NOMO-1 treated with DMSO at 0.1 percent for 48 hours (cell line): ENCODE results near the gene TRIM43.
"Not testable (repeated sequence)": the region's sequence is repeated elsewhere in the genome, so short reads cannot be mapped to it uniquely, and the experiment has no call there.

Source experiments
- DNase-seq: peaks from one replicate; lab custom pipeline; 2025; ENCODE audit not compliant: unreplicated experiment; lab: John Stamatoyannopoulos, UW

The TRIM43 gene

DNA sequence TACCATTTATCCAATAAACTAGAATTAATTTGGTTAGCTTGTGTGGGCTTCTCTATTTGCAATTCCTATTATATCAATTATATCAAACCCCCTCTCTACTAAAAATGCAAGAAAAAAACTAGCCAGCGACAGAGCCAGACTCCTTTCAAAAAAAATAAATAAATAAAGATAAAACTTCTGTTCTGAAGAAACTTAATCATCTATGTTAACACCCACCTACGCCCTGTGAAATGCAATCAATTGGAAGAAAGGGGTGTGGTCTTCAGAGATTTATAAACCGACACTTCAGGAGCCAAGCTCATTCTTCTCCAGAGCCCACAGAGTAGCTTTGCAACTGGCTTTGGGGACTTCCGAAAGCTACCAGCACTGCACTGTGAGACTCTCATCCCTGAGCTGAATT, at the start of gene TRIM43:
TSS of gene TRIM43 (plus strand) at position 301 of the 400 bp plus-strand sequence. CDS start 2,023 bp downstream, outside the sequence.
- DNase-seq: not testable (repeated sequence)

- no peak for DNase-seq
These were observed 40.7 kb upstream of the TRIM43 start for GRCh38 chr2:95551055-95551568.

- DNase-seq: no peak
These were observed 38.9 kb upstream of the TRIM43 start for GRCh38 chr2:95552911-95553310.

- no peak for DNase-seq
These were observed 22.6 kb upstream of the TRIM43 start for GRCh38 chr2:95569170-95569569.

DNA sequence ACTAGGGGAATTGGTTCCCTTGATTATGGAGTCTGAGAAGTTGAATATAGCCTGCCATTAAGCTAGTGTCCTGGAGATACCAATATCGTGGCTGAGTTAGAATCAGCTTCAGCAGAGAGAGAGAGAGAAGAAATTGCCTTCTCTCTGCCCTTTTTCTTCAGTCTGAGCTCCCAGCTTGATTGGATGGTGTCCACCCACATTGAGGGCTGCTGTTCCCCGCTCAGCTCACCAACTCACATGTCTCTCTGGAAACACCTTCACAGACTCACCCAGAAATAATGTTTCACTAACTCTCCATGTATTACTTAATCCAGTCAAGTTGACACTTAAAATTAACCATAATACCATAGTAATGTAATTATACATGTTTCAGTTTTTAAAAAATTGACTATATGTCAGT, 17.9 kb upstream of the TRIM43 start:
- no peak for DNase-seq

- DNase-seq: no peak
These were observed 17.3 kb upstream of the TRIM43 start for GRCh38 chr2:95574506-95574905.

- DNase-seq: no peak
These were observed 15.9 kb upstream of the TRIM43 start for GRCh38 chr2:95575857-95576256.

GRCh38 chr2:95578539-95578938, 13.3 kb upstream of the TRIM43 start:
- DNase-seq: no peak

- DNase-seq: not testable (repeated sequence)
These were observed 8.3 kb upstream of the TRIM43 start for GRCh38 chr2:95583545-95583944.

GRCh38 chr2:95584321-95584720, 7.5 kb upstream of the TRIM43 start:
- DNase-seq: not testable (repeated sequence)

- not testable (repeated sequence) for DNase-seq
These were observed 1.8 kb upstream of the TRIM43 start for GRCh38 chr2:95589777-95590536.

GRCh38 chr2:95592973-95593372, 1.2 kb downstream of the TRIM43 start:
- DNase-seq: not testable (repeated sequence)

GRCh38 chr2:95595012-95595411, 3.2 kb downstream of the TRIM43 start:
- not testable (repeated sequence) for DNase-seq

- not testable (repeated sequence) for DNase-seq
These were observed 9.5 kb downstream of the TRIM43 start for GRCh38 chr2:95601301-95601700.

- DNase-seq: not testable (repeated sequence)
These were observed 10.3 kb downstream of the TRIM43 start for GRCh38 chr2:95602146-95602545.

DNA sequence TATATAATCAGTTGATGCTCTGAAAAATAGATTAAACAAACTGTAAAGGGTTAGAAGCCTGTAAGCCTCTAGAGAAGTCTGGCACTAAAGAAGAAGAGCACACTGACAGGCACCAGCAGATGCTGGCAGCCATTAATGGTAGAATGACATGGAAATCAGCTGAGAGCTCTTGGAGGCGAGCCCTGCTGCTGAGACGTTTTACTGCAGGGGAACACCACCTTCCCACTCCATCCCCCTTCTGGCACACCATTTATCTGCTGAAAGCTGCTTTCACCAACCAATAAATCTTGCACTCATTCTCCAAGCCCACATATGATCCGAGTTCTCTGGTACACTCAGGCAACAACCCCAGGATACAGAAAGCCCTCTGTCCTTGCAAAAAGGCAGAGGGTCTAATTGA, 16.6 kb downstream of the TRIM43 start:
- not testable (repeated sequence) for DNase-seq

GRCh38 chr2:95609764-95610163, 18.0 kb downstream of the TRIM43 start:
- not testable (repeated sequence) for DNase-seq

GRCh38 chr2:95613048-95613447, 21.2 kb downstream of the TRIM43 start:
- DNase-seq: not testable (repeated sequence)

GRCh38 chr2:95622728-95623127, 30.9 kb downstream of the TRIM43 start:
- not testable (repeated sequence) for DNase-seq

DNA sequence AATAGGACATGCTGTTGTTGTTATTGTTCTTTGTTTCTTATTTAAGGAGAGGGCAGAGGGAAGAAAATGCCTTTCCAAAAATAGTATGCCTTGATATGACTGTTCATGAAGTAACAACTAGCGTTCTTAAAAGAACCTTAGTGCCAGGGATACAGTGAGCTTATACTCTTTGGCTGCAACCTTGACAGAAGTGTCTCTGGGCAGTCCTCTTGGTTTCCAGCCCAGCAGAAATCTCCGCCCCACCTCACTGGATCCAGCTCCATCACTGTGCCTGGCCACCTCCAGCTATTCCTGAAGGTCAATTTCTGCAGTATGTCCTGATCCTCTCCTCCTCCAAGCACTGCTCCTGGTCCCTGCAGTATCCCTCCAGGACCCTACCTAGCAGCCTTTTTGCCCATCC, 39.2 kb downstream of the TRIM43 start:
- not testable (repeated sequence) for DNase-seq

GRCh38 chr2:95633626-95634259, 41.9 kb downstream of the TRIM43 start:
- DNase-seq: not testable (repeated sequence)
